HepG2 (cell line): ENCODE data around the gene ZNF48. TPM values are rescaled to one million over a fixed set of nuclear protein-coding genes. Genes with fewer than 3 reads are reported as not detected.

Source experiments
- ARNTL ChIP-seq: sonication (generic); formaldehyde crosslinking; IDR thresholded peaks from 2 replicates; pipeline ENCODE4 v1.4.0; 2020; ENCODE audit warnings: mild to moderate bottlenecking, missing genetic modification reagents
- HHEX ChIP-seq: IDR thresholded peaks from 2 replicates; pipeline ENCODE4 v1.6.1; 2016; ENCODE audit warnings: control low read depth
- MAFK ChIP-seq, 2 experiments: IDR thresholded peaks in 1 of 2; conservative IDR thresholded peaks in 1 of 2; 2 replicates each; pipeline ENCODE4 v1.6.1; 2011; ENCODE audit warnings: improper control_type of control experiment in 2 of 2, low read length in 2 of 2
- MAZ ChIP-seq, 2 experiments: sonication (generic) in 1 of 2; formaldehyde crosslinking in 1 of 2; IDR thresholded peaks; 2 replicates each; pipeline versions ENCODE4 v1.5.0 to v1.6.1; 2012 to 2020; ENCODE audit warnings: low read depth in 2 of 2, mild to moderate bottlenecking in 2 of 2, borderline replicate concordance in 1 of 2, improper control_type of control experiment in 1 of 2, low read length in 1 of 2, missing genetic modification reagents in 1 of 2, moderate library complexity in 1 of 2
- MXI1 ChIP-seq: IDR thresholded peaks from 3 replicates; pipeline ENCODE4 v1.6.1; 2012; ENCODE audit warnings: low read depth, low read length, inconsistent platforms, borderline replicate concordance
- NFE2L1 ChIP-seq: sonication (generic); formaldehyde crosslinking; IDR thresholded peaks from 2 replicates; pipeline ENCODE4 v1.4.0; 2020; ENCODE audit warnings: missing genetic modification reagents, mild to moderate bottlenecking, borderline replicate concordance
- SETDB1 ChIP-seq: sonication (generic); formaldehyde crosslinking; IDR thresholded peaks from 2 replicates; pipeline ENCODE4 v1.5.1; 2020; ENCODE audit warnings: missing genetic modification reagents, mild to moderate bottlenecking, borderline replicate concordance
- SOX5 ChIP-seq: IDR thresholded peaks from 2 replicates; pipeline ENCODE4 v1.6.1; 2016; ENCODE audit warnings: borderline replicate concordance
- TBX2 ChIP-seq: sonication (generic); formaldehyde crosslinking; IDR thresholded peaks from 2 replicates; pipeline ENCODE4 v1.5.0; 2020; ENCODE audit warnings: missing genetic modification reagents, mild to moderate bottlenecking, borderline replicate concordance
- TCF7 ChIP-seq: sonication (generic); IDR thresholded peaks from 2 replicates; pipeline ENCODE4 v1.6.1; 2016; ENCODE audit warnings: antibody characterized with exemption, low read depth
- ZNF18 ChIP-seq: sonication (generic); formaldehyde crosslinking; IDR thresholded peaks from 2 replicates; pipeline ENCODE4 v1.8.0; 2022; ENCODE audit warnings: mild to moderate bottlenecking, missing genetic modification reagents; ENCODE audit not compliant: insufficient replicate concordance
- ZNF292 ChIP-seq: sonication (generic); formaldehyde crosslinking; IDR thresholded peaks from 2 replicates; pipeline ENCODE4 v1.8.1; 2022; ENCODE audit warnings: mild to moderate bottlenecking, low read depth, missing genetic modification reagents, borderline replicate concordance
- ZNF33B ChIP-seq: sonication (generic); formaldehyde crosslinking; IDR thresholded peaks from 2 replicates; pipeline ENCODE4 v1.5.1; 2020; ENCODE audit warnings: mild to moderate bottlenecking, missing genetic modification reagents
- ZNF460 ChIP-seq: sonication (generic); formaldehyde crosslinking; IDR thresholded peaks from 2 replicates; pipeline ENCODE4 v1.5.1; 2020; ENCODE audit warnings: missing genetic modification reagents, mild to moderate bottlenecking, borderline replicate concordance
- ZNF557 ChIP-seq: sonication (generic); formaldehyde crosslinking; IDR thresholded peaks from 2 replicates; pipeline ENCODE4 v1.4.0; 2020; ENCODE audit warnings: missing genetic modification reagents
- ZNF746 ChIP-seq: sonication (generic); formaldehyde crosslinking; IDR thresholded peaks from 2 replicates; pipeline ENCODE4 v1.8.0; 2022; ENCODE audit warnings: mild to moderate bottlenecking, missing genetic modification reagents
- ZNF761 ChIP-seq: sonication (generic); formaldehyde crosslinking; conservative IDR thresholded peaks from 2 replicates; pipeline ENCODE4 v1.4.0; 2020; ENCODE audit warnings: mild to moderate bottlenecking, missing genetic modification reagents
- polyA plus RNA-seq, 8 experiments: library from polyadenylated mRNA; depleted of rRNA in 3 of 8; stranded (reverse) in 7 of 8; unstranded in 1 of 8; fragments of >200 nt; fragmentation: Illumina TruSeq in 4 of 8; extraction: Trizol in 4 of 8; gene quantifications; 2 replicates each; pipeline versions ENCODE4 v1.2.1 to v1.2.3, GENCODE V29; 2011 to 2016; ENCODE audit warnings: low read depth in 4 of 8, missing spikeins in 1 of 8, mixed read lengths in 1 of 8; ENCODE audit not compliant: insufficient read depth in 1 of 8
- total RNA-seq, 5 experiments: library from RNA; depleted of rRNA; stranded (reverse); fragments of >200 nt; fragmentation: Illumina TruSeq; extraction: Trizol; gene quantifications; 2 replicates each; pipeline ENCODE4 v1.2.3, GENCODE V29; 2016; ENCODE audit warnings: low read depth in 1 of 5
- TF ChIP-seq, protein P1 (sequence below): sonication (generic); formaldehyde crosslinking; IDR thresholded peaks from 2 replicates; pipeline ENCODE4 v1.4.0; 2020; ENCODE audit warnings: mild to moderate bottlenecking, missing genetic modification reagents
- TF ChIP-seq, protein P2 (sequence below): sonication (generic); formaldehyde crosslinking; IDR thresholded peaks from 2 replicates; pipeline ENCODE4 v1.9.0; 2021; ENCODE audit warnings: mild to moderate bottlenecking, missing genetic modification reagents

The ZNF48 gene
- total and polyA plus RNA-seq, 2 of the 13 experiments (the other 11 are each of a cell fraction or from before 2014, with no cell fraction given) = 9.9 to 12.3 TPM

DNA sequence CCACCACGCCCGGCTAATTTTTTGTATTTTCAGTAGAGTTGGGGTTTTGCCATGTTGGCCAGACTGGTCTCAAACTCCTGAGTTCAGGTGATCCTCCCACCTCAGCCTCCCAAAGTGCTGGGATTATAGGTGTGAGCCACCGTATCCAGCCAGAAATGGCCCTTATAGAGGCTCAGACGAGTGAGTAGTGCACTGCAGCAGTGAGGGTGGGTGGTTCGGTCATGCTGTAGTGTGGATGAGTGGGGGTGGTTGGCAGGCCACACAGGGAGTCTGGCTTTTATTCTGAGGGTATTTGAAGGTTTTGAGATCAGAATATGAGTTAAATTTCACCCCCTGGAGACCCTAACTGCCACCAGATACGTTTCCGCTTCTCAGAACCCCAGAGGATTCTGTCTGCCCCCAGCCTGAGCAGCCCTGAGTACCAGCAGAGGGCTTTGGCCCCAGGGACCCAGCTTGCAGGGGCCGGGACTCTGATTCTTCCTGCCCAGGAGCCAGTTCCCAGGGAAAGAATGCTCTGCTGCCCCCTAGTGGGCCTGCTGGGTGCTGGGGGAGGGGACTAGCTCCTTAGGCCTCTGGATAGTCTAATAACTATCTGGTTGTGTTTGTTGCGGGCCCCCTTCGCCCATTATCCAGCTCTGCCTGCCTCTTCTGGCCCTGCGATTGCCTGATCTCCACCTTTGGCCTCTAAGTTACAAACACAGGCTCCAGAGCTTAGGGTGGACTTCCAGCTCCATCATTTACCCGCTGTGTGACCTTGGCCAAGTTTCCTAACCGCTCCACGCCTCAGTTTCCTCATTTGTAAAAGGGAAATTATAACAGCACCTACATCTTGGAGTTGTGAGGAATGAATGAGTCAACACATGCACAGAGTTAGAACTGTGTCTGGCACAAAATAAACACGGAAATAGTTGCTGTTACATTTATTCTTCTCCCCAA is 14.2 kb downstream of the ZNF48 start (continued):
- TF ChIP-seq NFE2L1 = 0 out of 2 replicates have a peak, but pooled peaks have one; percentile 21
- no peak; the same call in 1 of the 2 replicates for TF ChIP-seq ZNF761
- TF ChIP-seq SOX5 (CRISPR knock-in tag) = no peak; the same call in 1 of the 2 replicates
- no peak for TF ChIP-seq ARNTL (CRISPR knock-in tag)
- TF ChIP-seq TCF7 = no peak
- 0 out of 2 replicates have a peak, but pooled peaks have one; percentile 41 for TF ChIP-seq ZNF292 (CRISPR knock-in tag)
- TF ChIP-seq TBX2 (CRISPR knock-in tag) = 0 out of 2 replicates have a peak, but pooled peaks have one; percentile 21
- no peak for TF ChIP-seq ZNF746 (CRISPR knock-in tag)
- TF ChIP-seq MAZ (IDR thresholded peaks at IDR 0.05; ENCODE audit: borderline replicate concordance, low read depth, low read length) = peak; percentile 75
- TF ChIP-seq MAZ (CRISPR knock-in tag; IDR thresholded peaks at IDR 0.05; ENCODE audit: low read depth) = peak; percentile 54; the same call in 1 of the 2 replicates
- TF ChIP-seq MAFK (conservative IDR thresholded peaks at IDR 0.05 in 1 of 2, IDR thresholded peaks at IDR 0.05 in 1 of 2; ENCODE audit: low read length in 2 of 2) = no peak
- TF ChIP-seq ZNF18 (CRISPR knock-in tag) = no peak
- TF ChIP-seq, protein P1, sequence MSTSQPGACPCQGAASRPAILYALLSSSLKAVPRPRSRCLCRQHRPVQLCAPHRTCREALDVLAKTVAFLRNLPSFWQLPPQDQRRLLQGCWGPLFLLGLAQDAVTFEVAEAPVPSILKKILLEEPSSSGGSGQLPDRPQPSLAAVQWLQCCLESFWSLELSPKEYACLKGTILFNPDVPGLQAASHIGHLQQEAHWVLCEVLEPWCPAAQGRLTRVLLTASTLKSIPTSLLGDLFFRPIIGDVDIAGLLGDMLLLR (CRISPR knock-in tag) = 0 out of 2 replicates have a peak, but pooled peaks have one; percentile 55
- TF ChIP-seq, protein P2, sequence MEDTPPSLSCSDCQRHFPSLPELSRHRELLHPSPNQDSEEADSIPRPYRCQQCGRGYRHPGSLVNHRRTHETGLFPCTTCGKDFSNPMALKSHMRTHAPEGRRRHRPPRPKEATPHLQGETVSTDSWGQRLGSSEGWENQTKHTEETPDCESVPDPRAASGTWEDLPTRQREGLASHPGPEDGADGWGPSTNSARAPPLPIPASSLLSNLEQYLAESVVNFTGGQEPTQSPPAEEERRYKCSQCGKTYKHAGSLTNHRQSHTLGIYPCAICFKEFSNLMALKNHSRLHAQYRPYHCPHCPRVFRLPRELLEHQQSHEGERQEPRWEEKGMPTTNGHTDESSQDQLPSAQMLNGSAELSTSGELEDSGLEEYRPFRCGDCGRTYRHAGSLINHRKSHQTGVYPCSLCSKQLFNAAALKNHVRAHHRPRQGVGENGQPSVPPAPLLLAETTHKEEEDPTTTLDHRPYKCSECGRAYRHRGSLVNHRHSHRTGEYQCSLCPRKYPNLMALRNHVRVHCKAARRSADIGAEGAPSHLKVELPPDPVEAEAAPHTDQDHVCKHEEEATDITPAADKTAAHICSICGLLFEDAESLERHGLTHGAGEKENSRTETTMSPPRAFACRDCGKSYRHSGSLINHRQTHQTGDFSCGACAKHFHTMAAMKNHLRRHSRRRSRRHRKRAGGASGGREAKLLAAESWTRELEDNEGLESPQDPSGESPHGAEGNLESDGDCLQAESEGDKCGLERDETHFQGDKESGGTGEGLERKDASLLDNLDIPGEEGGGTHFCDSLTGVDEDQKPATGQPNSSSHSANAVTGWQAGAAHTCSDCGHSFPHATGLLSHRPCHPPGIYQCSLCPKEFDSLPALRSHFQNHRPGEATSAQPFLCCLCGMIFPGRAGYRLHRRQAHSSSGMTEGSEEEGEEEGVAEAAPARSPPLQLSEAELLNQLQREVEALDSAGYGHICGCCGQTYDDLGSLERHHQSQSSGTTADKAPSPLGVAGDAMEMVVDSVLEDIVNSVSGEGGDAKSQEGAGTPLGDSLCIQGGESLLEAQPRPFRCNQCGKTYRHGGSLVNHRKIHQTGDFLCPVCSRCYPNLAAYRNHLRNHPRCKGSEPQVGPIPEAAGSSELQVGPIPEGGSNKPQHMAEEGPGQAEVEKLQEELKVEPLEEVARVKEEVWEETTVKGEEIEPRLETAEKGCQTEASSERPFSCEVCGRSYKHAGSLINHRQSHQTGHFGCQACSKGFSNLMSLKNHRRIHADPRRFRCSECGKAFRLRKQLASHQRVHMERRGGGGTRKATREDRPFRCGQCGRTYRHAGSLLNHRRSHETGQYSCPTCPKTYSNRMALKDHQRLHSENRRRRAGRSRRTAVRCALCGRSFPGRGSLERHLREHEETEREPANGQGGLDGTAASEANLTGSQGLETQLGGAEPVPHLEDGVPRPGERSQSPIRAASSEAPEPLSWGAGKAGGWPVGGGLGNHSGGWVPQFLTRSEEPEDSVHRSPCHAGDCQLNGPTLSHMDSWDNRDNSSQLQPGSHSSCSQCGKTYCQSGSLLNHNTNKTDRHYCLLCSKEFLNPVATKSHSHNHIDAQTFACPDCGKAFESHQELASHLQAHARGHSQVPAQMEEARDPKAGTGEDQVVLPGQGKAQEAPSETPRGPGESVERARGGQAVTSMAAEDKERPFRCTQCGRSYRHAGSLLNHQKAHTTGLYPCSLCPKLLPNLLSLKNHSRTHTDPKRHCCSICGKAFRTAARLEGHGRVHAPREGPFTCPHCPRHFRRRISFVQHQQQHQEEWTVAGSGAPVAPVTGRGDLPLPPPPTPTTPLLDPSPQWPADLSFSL (CRISPR knock-in tag) = no peak
- peak; percentile 56; the same call in 1 of the 3 replicates for TF ChIP-seq MXI1
- no peak for TF ChIP-seq HHEX (CRISPR knock-in tag)
- no peak for TF ChIP-seq ZNF557 (CRISPR knock-in tag)
- no peak for TF ChIP-seq ZNF460
- no peak for TF ChIP-seq ZNF33B (CRISPR knock-in tag)
- no peak for TF ChIP-seq SETDB1 (CRISPR knock-in tag)
